Measurements from ENCODE around the gene C10orf95. TPM values are rescaled to one million over a fixed set of nuclear protein-coding genes. Genes with fewer than 3 reads are reported as not detected.

Gene C10orf95
- total and polyA plus RNA-seq, 2 experiments from 2014 or later: 0.69 to 1.1 TPM

GRCh38 chr10:102412293-102412692, 39.0 kb downstream of the C10orf95 start:
- TF ChIP-seq POLR2AphosphoS5 (IDR thresholded peaks at IDR 0.05; ENCODE audit: low read depth) (no peak), ZNF462 (CRISPR knock-in tag; IDR thresholded peaks at IDR 0.05) (no peak), ETS1 (IDR thresholded peaks at IDR 0.05) (no peak), EZH2 (IDR thresholded peaks at IDR 0.05; ENCODE audit: low read depth, unreplicated experiment) (no peak), STAT1 (IDR thresholded peaks at IDR 0.05; ENCODE audit: unreplicated experiment) (no peak), JUNB (IDR thresholded peaks at IDR 0.05; ENCODE audit: unreplicated experiment) (no peak), ZNF331 (CRISPR knock-in tag; IDR thresholded peaks at IDR 0.05; ENCODE audit: low read depth) (no peak), ZNF114 (CRISPR knock-in tag; IDR thresholded peaks at IDR 0.05) (no peak), CTCF (conservative IDR thresholded peaks at IDR 0.05; ENCODE audit: low read depth in 2 of 2) (no peak), NANOG (IDR thresholded peaks at IDR 0.05; ENCODE audit: borderline replicate concordance) (no peak)
- Histone ChIP-seq H3K9me2 (ENCODE audit: insufficient read depth) (no peaks in the 10 kb centered on the region), H3K4me1 (ENCODE audit: insufficient read depth) (peaks cover 16% of the 10 kb centered on the region), H3F3A (replicated peaks; ENCODE audit: low read depth) (peaks cover 7% of the 10 kb centered on the region), H3K36me3 (ENCODE audit: insufficient read depth) (no peaks in the 10 kb centered on the region), H2AFZ (no peak overlapping the region), H3K27ac (ENCODE audit: low read depth) (no peak overlapping the region), H3K4me2 (no peak overlapping the region), H3K4me3 (no peak overlapping the region), H3K27me3 (ENCODE audit: insufficient read depth) (peaks cover 49% of the 10 kb centered on the region), H4K20me1 (replicated peaks; ENCODE audit: insufficient read depth) (no peaks in the 10 kb centered on the region), H3K79me2 (replicated peaks; ENCODE audit: insufficient read depth) (no peaks in the 10 kb centered on the region)
- peaks cover 34% of the 10 kb centered on the region for H3K4me1 Mint-ChIP-seq
- no peak overlapping the region for H3K27ac Mint-ChIP-seq
- no peak for ATAC-seq
- H3K4me3 Mint-ChIP-seq: no peak overlapping the region
- no peaks in the 10 kb centered on the region for H3K9me3 Mint-ChIP-seq
- no peak for DNase-seq (ENCODE audit: low spot score)
- H3K36me3 Mint-ChIP-seq (ENCODE audit: low read depth): peaks cover 2% of the 10 kb centered on the region; the same call in 1 of the 3 replicates
- H3K27me3 Mint-ChIP-seq (ENCODE audit: insufficient read depth, low read depth, poor library complexity): peaks cover 52% of the 10 kb centered on the region
